H9 (cell line): ENCODE results near the gene STXBP1. TPM values are rescaled to one million over a fixed set of nuclear protein-coding genes. Genes with fewer than 3 reads are reported as not detected.

ENCODE experiments used
- DNase-seq: peaks from one replicate; pipeline ENCODE4 v3.0.0-alpha.2; 2017
- H2AFZ ChIP-seq: one replicate; pipeline ENCODE4 v1.6.1; 2013; ENCODE audit warnings: mild to moderate bottlenecking, low read length, control low read depth, moderate library complexity
- H2AK5ac ChIP-seq: 2 replicates; pipeline ENCODE4 v1.6.1; 2013; ENCODE audit warnings: low read length, control low read depth, mixed read lengths; ENCODE audit not compliant: insufficient read length
- H2BK120ac ChIP-seq: one replicate; pipeline ENCODE4 v1.6.1; 2013; ENCODE audit warnings: low read depth, mild to moderate bottlenecking, low read length, control low read depth, inconsistent platforms; ENCODE audit not compliant: poor library complexity, severe bottlenecking
- H2BK12ac ChIP-seq: 2 replicates; pipeline ENCODE4 v1.6.1; 2013; ENCODE audit warnings: low read length, control low read depth, mixed read lengths, low read depth; ENCODE audit not compliant: insufficient read length
- H2BK15ac ChIP-seq: 2 replicates; pipeline ENCODE4 v1.6.1; 2013; ENCODE audit warnings: low read depth, low read length, control low read depth
- H2BK20ac ChIP-seq: one replicate; pipeline ENCODE4 v1.6.1; 2013; ENCODE audit warnings: low read depth, mild to moderate bottlenecking, low read length, control low read depth, inconsistent platforms; ENCODE audit not compliant: poor library complexity, severe bottlenecking
- H2BK5ac ChIP-seq: 2 replicates; pipeline ENCODE4 v1.6.1; 2013; ENCODE audit warnings: low read length, control low read depth, mixed read lengths; ENCODE audit not compliant: insufficient read length
- H3K14ac ChIP-seq: 2 replicates; pipeline ENCODE4 v1.6.1; 2013; ENCODE audit warnings: low read length, control low read depth; ENCODE audit not compliant: insufficient read depth
- H3K18ac ChIP-seq: 2 replicates; pipeline ENCODE4 v1.6.1; 2013; ENCODE audit warnings: low read depth, mild to moderate bottlenecking, mixed read lengths, low read length, control low read depth; ENCODE audit not compliant: insufficient read length
- H3K23ac ChIP-seq: 2 replicates; pipeline ENCODE4 v1.6.1; 2013; ENCODE audit warnings: low read length, control low read depth, mixed read lengths, low read depth; ENCODE audit not compliant: insufficient read length
- H3K23me2 ChIP-seq: 2 replicates; pipeline ENCODE4 v1.6.1; 2013; ENCODE audit warnings: low read depth, mild to moderate bottlenecking, mixed read lengths, low read length, control low read depth; ENCODE audit not compliant: insufficient read length, poor library complexity, severe bottlenecking
- H3K27ac ChIP-seq: 2 replicates; pipeline ENCODE4 v1.5.1; 2013; ENCODE audit warnings: low read length, control low read depth, mixed read lengths, low read depth; ENCODE audit not compliant: insufficient read length
- H3K27me3 ChIP-seq: 2 replicates; pipeline ENCODE4 v1.6.1; 2013; ENCODE audit warnings: low read length, control low read depth, inconsistent platforms; ENCODE audit not compliant: insufficient read depth
- H3K4ac ChIP-seq: 2 replicates; pipeline ENCODE4 v1.6.1; 2013; ENCODE audit warnings: low read depth, mild to moderate bottlenecking, control low read depth, inconsistent platforms, low read length, moderate library complexity
- H3K4me1 ChIP-seq: 2 replicates; pipeline ENCODE4 v1.6.1; 2013; ENCODE audit warnings: low read length, control low read depth, inconsistent platforms; ENCODE audit not compliant: insufficient read depth
- H3K4me2 ChIP-seq: 2 replicates; pipeline ENCODE4 v1.6.1; 2013; ENCODE audit warnings: low read length, control low read depth, mixed read lengths; ENCODE audit not compliant: insufficient read length, insufficient read depth
- H3K56ac ChIP-seq: 2 replicates; pipeline ENCODE4 v1.6.1; 2013; ENCODE audit warnings: low read depth, mild to moderate bottlenecking, mixed read lengths, low read length, control low read depth; ENCODE audit not compliant: insufficient read length
- H3K79me1 ChIP-seq: 2 replicates; pipeline ENCODE4 v1.6.1; 2013; ENCODE audit warnings: low read depth, mild to moderate bottlenecking, moderate library complexity, low read length, control low read depth, inconsistent platforms; ENCODE audit not compliant: insufficient read depth, poor library complexity, severe bottlenecking
- H3K79me2 ChIP-seq: 2 replicates; pipeline ENCODE4 v1.6.1; 2013; ENCODE audit warnings: low read length, control low read depth, inconsistent platforms; ENCODE audit not compliant: insufficient read depth
- H3K9ac ChIP-seq: 2 replicates; pipeline ENCODE4 v1.6.1; 2013; ENCODE audit warnings: low read length, control low read depth, mixed read lengths; ENCODE audit not compliant: insufficient read length; ENCODE audit errors: extremely low read depth
- H3K9me3 ChIP-seq: one replicate; pipeline ENCODE4 v1.6.1; 2013; ENCODE audit warnings: low read depth, low read length, inconsistent platforms; ENCODE audit not compliant: control insufficient read depth
- H3T11ph ChIP-seq: one replicate; pipeline ENCODE4 v1.6.1; 2013; ENCODE audit warnings: mild to moderate bottlenecking, low read length, control low read depth, inconsistent platforms
- H4K20me1 ChIP-seq: one replicate; pipeline ENCODE4 v1.6.1; 2013; ENCODE audit not compliant: control insufficient read depth, insufficient read length, insufficient read depth
- H4K5ac ChIP-seq: 2 replicates; pipeline ENCODE4 v1.6.1; 2013; ENCODE audit warnings: low read depth, mild to moderate bottlenecking, mixed read lengths, low read length, control low read depth; ENCODE audit not compliant: insufficient read length
- H4K8ac ChIP-seq: replicated peaks from 2 replicates; pipeline ENCODE4 v1.6.1; 2013; ENCODE audit warnings: low read length, control low read depth, mixed read lengths, low read depth; ENCODE audit not compliant: insufficient read length
- H4K91ac ChIP-seq: 2 replicates; pipeline ENCODE4 v1.6.1; 2013; ENCODE audit warnings: low read depth, mild to moderate bottlenecking, moderate library complexity, mixed read lengths, low read length, control low read depth; ENCODE audit not compliant: insufficient read length
- H3K27ac Mint-ChIP-seq, 3 experiments: 2 replicates in 2 of 3; 3 replicates in 1 of 3; pipeline ENCODE4 v1.8.0; 2020 to 2021; ENCODE audit warnings: mixed read lengths in 3 of 3, mild to moderate bottlenecking in 1 of 3, moderate library complexity in 1 of 3
- H3K27me3 Mint-ChIP-seq: 2 replicates; pipeline ENCODE4 v1.8.0; 2021; ENCODE audit warnings: low read depth, mild to moderate bottlenecking, moderate library complexity, mixed read lengths
- H3K36me3 Mint-ChIP-seq, 3 experiments: 2 replicates in 2 of 3; 3 replicates in 1 of 3; pipeline ENCODE4 v1.8.0; 2020 to 2021; ENCODE audit warnings: low read depth in 3 of 3, mixed read lengths in 3 of 3; ENCODE audit not compliant: insufficient read depth in 1 of 3
- H3K4me1 Mint-ChIP-seq, 2 experiments: 2 replicates each; pipeline ENCODE4 v1.8.0; 2020; ENCODE audit warnings: mixed read lengths in 2 of 2
- H3K4me3 Mint-ChIP-seq, 2 experiments: 2 replicates in 1 of 2; 3 replicates in 1 of 2; pipeline ENCODE4 v1.8.0; 2020 to 2021; ENCODE audit warnings: mild to moderate bottlenecking in 2 of 2, mixed read lengths in 2 of 2, moderate library complexity in 1 of 2
- H3K9me3 Mint-ChIP-seq, 2 experiments: 2 replicates in 1 of 2; 3 replicates in 1 of 2; pipeline ENCODE4 v1.8.0; 2020; ENCODE audit warnings: mild to moderate bottlenecking in 2 of 2, mixed read lengths in 2 of 2, moderate library complexity in 1 of 2
- WGBS: extraction: QIAGEN DNeasy Blood & Tissue Kit; methylation state at CpG from one replicate; pipeline ENCODE4 v1.1.7; 2013; ENCODE audit warnings: missing lambda C conversion rate, low lambda C conversion rate, mixed read lengths; ENCODE audit not compliant: insufficient read length; ENCODE audit errors: extremely low coverage; 5-methylcytosine and 5-hydroxymethylcytosine counted together
- total RNA-seq: library from RNA; stranded (reverse); gene quantifications from 2 replicates; pipeline ENCODE4 v1.2.1, GENCODE V29; 2021
- TF ChIP-seq, protein P1 (sequence below): fragments of 200-600 bp; sonication (generic); conservative IDR thresholded peaks from 3 replicates; pipeline ENCODE4 v1.8.0; 2021; ENCODE audit warnings: antibody characterized with exemption, mild to moderate bottlenecking

Gene STXBP1
- total RNA-seq, 1 experiment from 2014 or later: 22.3 TPM

- Histone ChIP-seq H2BK12ac (no peak overlapping the region), H4K20me1 (no peaks in the 10 kb centered on the region), H2BK20ac (no peak overlapping the region), H2BK15ac (no peak overlapping the region), H4K91ac (no peak overlapping the region), H3K56ac (no peak overlapping the region), H3K14ac (no peak overlapping the region), H2AK5ac (no peak overlapping the region), H3K27ac (no peak overlapping the region), H2AFZ (no peak overlapping the region), H3K23ac (no peak overlapping the region), H3K9ac (no peak overlapping the region), H3K4me1 (no peaks in the 10 kb centered on the region), H3T11ph (no peak overlapping the region), H3K4me2 (no peak overlapping the region), H3K9me3 (no peaks in the 10 kb centered on the region), H3K79me2 (no peaks in the 10 kb centered on the region), H3K27me3 (no peaks in the 10 kb centered on the region), H3K18ac (no peak overlapping the region), H2BK120ac (no peak overlapping the region), H3K4ac (no peak overlapping the region), H4K8ac (no peak overlapping the region), H3K79me1 (no peaks in the 10 kb centered on the region), H3K23me2 (peaks cover 7% of the 10 kb centered on the region), H4K5ac (no peak overlapping the region), H2BK5ac (no peak overlapping the region)
- Mint-ChIP-seq H3K36me3 (no peaks in the 10 kb centered on the region), H3K27me3 (peaks cover 22% of the 10 kb centered on the region), H3K9me3 (no peaks in the 10 kb centered on the region), H3K4me3 (no peak overlapping the region), H3K27ac (no peak overlapping the region), H3K4me1 (peaks cover 6 to 18% of the 10 kb centered on the region in 2 experiments)
- WGBS: no CpG with 5 or more reads among the region's 19 CpGs
- TF ChIP-seq, protein P1, sequence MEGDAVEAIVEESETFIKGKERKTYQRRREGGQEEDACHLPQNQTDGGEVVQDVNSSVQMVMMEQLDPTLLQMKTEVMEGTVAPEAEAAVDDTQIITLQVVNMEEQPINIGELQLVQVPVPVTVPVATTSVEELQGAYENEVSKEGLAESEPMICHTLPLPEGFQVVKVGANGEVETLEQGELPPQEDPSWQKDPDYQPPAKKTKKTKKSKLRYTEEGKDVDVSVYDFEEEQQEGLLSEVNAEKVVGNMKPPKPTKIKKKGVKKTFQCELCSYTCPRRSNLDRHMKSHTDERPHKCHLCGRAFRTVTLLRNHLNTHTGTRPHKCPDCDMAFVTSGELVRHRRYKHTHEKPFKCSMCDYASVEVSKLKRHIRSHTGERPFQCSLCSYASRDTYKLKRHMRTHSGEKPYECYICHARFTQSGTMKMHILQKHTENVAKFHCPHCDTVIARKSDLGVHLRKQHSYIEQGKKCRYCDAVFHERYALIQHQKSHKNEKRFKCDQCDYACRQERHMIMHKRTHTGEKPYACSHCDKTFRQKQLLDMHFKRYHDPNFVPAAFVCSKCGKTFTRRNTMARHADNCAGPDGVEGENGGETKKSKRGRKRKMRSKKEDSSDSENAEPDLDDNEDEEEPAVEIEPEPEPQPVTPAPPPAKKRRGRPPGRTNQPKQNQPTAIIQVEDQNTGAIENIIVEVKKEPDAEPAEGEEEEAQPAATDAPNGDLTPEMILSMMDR: no peak
- no peak for DNase-seq
Observed at GRCh38 chr9:127739614-127740330, 127.7 kb downstream of the STXBP1 start.
